Thyroid gland (tissue), 4 donors: ENCODE data around the gene CCR5. TPM values are rescaled to one million over a fixed set of nuclear protein-coding genes. Genes with fewer than 3 reads are reported as not detected.
A peak's percentile ranks its signal among the peaks of the same experiment; 100 is the strongest.

ENCODE experiments used
- DNase-seq, 2 donors: peaks; one replicate each; pipeline ENCODE4 v3.0.0-alpha.2; 2019
- H3K27ac ChIP-seq, 3 donors: fragments of 200-600 bp; sonication (generic); 1 replicate in 2 of 3; 2 replicates in 1 of 3; pipeline ENCODE4 v1.5.1; 2016 to 2019; ENCODE audit warnings: mild to moderate bottlenecking in 1 of 3, moderate library complexity in 1 of 3
- H3K27me3 ChIP-seq: fragments of 200-600 bp; sonication (generic); one replicate; pipeline ENCODE4 v1.5.1; 2019
- H3K36me3 ChIP-seq, 2 donors: fragments of 200-600 bp; sonication (generic); one replicate each; pipeline ENCODE4 v1.5.1; 2016 to 2019
- H3K4me1 ChIP-seq, 2 donors: fragments of 200-600 bp; sonication (generic); one replicate each; pipeline ENCODE4 v1.5.1; 2017 to 2019
- H3K4me3 ChIP-seq, 3 donors: fragments of 200-600 bp; sonication (generic); replicated peaks in 1 of 3; 1 replicate in 2 of 3; 2 replicates in 1 of 3; pipeline ENCODE4 v1.5.1; 2016; ENCODE audit warnings: mild to moderate bottlenecking in 1 of 3
- H3K9me3 ChIP-seq: fragments of 200-600 bp; sonication (generic); one replicate; pipeline ENCODE4 v1.5.1; 2017
- POLR2A ChIP-seq, 2 donors: fragments of 450-650 bp; IDR thresholded peaks; one replicate each; pipeline ENCODE4 v1.6.1; 2017; ENCODE audit warnings: antibody characterized with exemption in 2 of 2, mild to moderate bottlenecking in 2 of 2, moderate library complexity in 1 of 2
- WGBS, 2 donors: methylation state at CpG; one replicate each; pipeline ENCODE4 v1.1.5; 2017; 5-methylcytosine and 5-hydroxymethylcytosine counted together
- intact Hi-C: fragments of 100-400 bp; cut with DNase I; formaldehyde crosslinking; loops from one replicate; pipeline ENCODE4 v1.15.1; 2023
- total RNA-seq, 4 donors: library from RNA; depleted of rRNA; stranded (reverse); fragments of >200 nt; gene quantifications; one replicate each; pipeline ENCODE4 v1.2.3, GENCODE V29; 2016
- TF ChIP-seq, protein P1 (sequence below), 6 experiments: fragments of 200-600 bp in 3 of 6; fragments of 450-650 bp in 3 of 6; sonication (generic) in 3 of 6; IDR thresholded peaks; one replicate each; pipeline ENCODE4 v1.5.1; 2016 to 2019; ENCODE audit warnings: antibody characterized with exemption in 6 of 6, mild to moderate bottlenecking in 2 of 6, inconsistent platforms in 1 of 6, moderate library complexity in 1 of 6

The CCR5 gene
- total RNA-seq, 4 donors from 2014 or later, result 0.40 to 0.56 (median 0.49) TPM; not detected in 1

- peaks cover 0 to 2% of the 10 kb centered on the region in 2 donors for H3K4me1 ChIP-seq
- WGBS, 2 donors, result 77 to 82% methylated on average over 2 of the region's 2 CpGs
- H3K4me3 ChIP-seq, result no peak overlapping the region
- DNase-seq, result no peak
- H3K27me3 ChIP-seq, result no peaks in the 10 kb centered on the region
- no peaks in the 10 kb centered on the region for H3K36me3 ChIP-seq
- H3K9me3 ChIP-seq, result no peaks in the 10 kb centered on the region
- no peak for TF ChIP-seq POLR2A (IDR thresholded peaks at IDR 0.05)
- TF ChIP-seq, protein P1, sequence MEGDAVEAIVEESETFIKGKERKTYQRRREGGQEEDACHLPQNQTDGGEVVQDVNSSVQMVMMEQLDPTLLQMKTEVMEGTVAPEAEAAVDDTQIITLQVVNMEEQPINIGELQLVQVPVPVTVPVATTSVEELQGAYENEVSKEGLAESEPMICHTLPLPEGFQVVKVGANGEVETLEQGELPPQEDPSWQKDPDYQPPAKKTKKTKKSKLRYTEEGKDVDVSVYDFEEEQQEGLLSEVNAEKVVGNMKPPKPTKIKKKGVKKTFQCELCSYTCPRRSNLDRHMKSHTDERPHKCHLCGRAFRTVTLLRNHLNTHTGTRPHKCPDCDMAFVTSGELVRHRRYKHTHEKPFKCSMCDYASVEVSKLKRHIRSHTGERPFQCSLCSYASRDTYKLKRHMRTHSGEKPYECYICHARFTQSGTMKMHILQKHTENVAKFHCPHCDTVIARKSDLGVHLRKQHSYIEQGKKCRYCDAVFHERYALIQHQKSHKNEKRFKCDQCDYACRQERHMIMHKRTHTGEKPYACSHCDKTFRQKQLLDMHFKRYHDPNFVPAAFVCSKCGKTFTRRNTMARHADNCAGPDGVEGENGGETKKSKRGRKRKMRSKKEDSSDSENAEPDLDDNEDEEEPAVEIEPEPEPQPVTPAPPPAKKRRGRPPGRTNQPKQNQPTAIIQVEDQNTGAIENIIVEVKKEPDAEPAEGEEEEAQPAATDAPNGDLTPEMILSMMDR (IDR thresholded peaks at IDR 0.05), result no peak
- no peak overlapping the region for H3K27ac ChIP-seq
- intact Hi-C loops, result no loop called here
These were observed 4.5 kb downstream of the CCR5 start for GRCh38 chr3:46375218-46375617.

DNA sequence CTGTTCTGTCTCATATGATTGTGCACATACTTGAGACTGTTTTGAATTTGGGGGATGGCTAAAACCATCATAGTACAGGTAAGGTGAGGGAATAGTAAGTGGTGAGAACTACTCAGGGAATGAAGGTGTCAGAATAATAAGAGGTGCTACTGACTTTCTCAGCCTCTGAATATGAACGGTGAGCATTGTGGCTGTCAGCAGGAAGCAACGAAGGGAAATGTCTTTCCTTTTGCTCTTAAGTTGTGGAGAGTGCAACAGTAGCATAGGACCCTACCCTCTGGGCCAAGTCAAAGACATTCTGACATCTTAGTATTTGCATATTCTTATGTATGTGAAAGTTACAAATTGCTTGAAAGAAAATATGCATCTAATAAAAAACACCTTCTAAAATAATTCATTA lies 5.1 kb downstream of the CCR5 start:
- WGBS, 2 donors, result 30 to 33% methylated on average over 2 of the region's 2 CpGs
- intact Hi-C loops, result no loop called here

DNA sequence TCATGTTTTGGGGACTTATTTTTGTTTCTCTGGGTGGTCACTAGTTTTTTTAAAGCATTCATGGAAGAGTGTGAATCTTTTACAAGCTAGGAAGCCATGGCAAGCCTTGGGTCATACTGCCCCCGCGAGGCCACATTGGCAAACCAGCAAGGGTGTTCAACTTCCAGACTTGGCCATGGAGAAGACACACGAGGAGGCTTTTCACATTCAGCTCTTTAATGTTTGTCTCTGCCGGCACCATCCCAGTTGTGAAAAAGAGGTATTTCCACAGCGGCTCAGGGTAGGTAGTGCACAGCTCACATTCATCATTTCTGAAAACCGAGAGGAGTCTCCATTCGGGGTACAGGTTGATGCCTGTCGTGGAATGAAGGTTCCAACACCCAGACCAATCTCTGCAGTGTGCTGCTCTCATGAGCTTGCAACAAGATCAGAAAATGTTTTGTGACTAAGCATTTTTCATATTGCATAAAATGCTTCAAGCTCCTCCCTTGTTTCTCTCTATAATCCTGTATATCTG lies 7.7 kb downstream of the CCR5 start:
- Histone ChIP-seq H3K27ac (no peak overlapping the region), H3K36me3 (no peaks in the 10 kb centered on the region), H3K4me3 (no peak overlapping the region), H3K4me1 (peaks cover 9 to 23% of the 10 kb centered on the region in 2 donors), H3K9me3 (no peaks in the 10 kb centered on the region), H3K27me3 (no peaks in the 10 kb centered on the region)
- no peak for TF ChIP-seq POLR2A (IDR thresholded peaks at IDR 0.05)
- TF ChIP-seq, protein P1 (IDR thresholded peaks at IDR 0.05), result peak in 5 of 6 experiments; percentile 32 to 62 (median 50)
- 51 to 55% methylated on average over 8 of the region's 8 CpGs for WGBS, 2 donors
- peak; percentile 61 to 71 for DNase-seq
- intact Hi-C loops, result no loop called here

More for the DNA sequence above, 5.1 kb downstream of the CCR5 start:
- no peak for TF ChIP-seq POLR2A (IDR thresholded peaks at IDR 0.05)
- H3K36me3 ChIP-seq, result no peaks in the 10 kb centered on the region
- no peak overlapping the region for H3K27ac ChIP-seq
- peaks cover 6 to 8% of the 10 kb centered on the region in 2 donors for H3K4me1 ChIP-seq
- no peaks in the 10 kb centered on the region for H3K27me3 ChIP-seq
- no peak for DNase-seq
- H3K4me3 ChIP-seq, result no peak overlapping the region
- H3K9me3 ChIP-seq, result no peaks in the 10 kb centered on the region

DNA sequence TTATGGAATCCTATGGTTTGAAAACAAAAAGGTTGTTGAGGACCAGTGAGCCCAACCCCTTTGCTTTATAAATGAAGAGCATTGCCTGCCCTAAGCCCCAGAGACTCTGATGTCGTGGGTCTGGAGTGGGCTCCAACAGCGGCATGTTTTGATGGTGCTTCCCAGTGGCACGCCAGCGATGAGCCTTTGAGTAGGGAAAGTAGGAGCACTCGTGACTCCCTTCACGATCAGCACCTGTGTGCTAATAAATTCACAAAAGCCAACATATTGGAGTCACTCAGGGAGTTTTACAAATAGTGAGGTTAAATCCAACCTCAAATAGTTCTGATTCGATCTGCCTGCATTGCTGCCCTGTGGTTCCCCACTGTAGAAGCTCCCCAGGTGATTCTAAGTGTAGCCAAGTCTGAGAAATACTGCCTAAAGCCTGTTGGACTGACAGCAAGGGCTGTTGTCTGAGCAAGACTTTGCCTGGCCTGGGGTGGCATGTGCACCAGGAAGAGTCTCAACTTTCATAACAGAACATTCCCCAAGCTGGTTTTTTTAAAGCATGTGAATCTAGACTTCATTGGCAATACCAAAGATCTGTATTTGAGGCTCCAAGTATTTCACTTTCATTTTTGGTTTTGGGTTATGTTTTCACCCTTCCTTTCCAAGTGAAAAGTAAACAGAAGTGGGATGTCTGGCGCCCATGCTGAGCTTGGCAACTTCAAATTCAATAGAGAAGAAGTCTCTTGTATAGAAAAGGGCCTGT lies 9.9 kb downstream of the CCR5 start:
- H3K4me1 ChIP-seq, result peaks cover 12 to 31% of the 10 kb centered on the region in 2 donors
- H3K4me3 ChIP-seq, result no peak overlapping the region
- H3K9me3 ChIP-seq, result no peaks in the 10 kb centered on the region
- WGBS, 2 donors, result 54 to 57% methylated on average over 8 of the region's 8 CpGs
- H3K27ac ChIP-seq, result peak overlapping the region; percentile 29 to 40 (median 38)
- no peaks in the 10 kb centered on the region for H3K27me3 ChIP-seq
- no peaks in the 10 kb centered on the region for H3K36me3 ChIP-seq
- TF ChIP-seq, protein P1 (IDR thresholded peaks at IDR 0.05), result no peak
- TF ChIP-seq POLR2A (IDR thresholded peaks at IDR 0.05), result no peak
- DNase-seq, result peak; percentile 27 to 36
- intact Hi-C loops, result no loop called here

DNA sequence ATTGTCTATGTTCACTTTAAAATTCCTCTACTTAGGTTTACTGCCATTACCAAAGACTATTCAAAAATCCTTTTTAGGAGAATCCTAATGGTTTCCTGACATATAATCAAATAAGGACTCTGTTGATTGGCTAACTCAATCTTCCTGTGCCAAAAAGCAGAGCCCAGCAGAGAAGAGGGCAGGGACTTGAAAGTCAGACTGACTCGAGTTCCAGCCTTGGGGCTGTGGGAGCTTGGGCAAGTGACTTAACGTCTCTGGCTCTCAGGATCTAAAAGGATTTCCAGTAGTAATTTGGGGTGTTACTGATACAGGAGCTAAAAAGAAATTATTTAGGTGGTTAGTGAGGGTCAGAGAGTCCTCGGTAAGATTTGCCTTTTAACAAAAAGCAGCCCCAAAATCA lies 10.9 kb downstream of the CCR5 start:
- Histone ChIP-seq H3K36me3 (no peaks in the 10 kb centered on the region), H3K27me3 (no peaks in the 10 kb centered on the region), H3K4me1 (peaks cover 12 to 35% of the 10 kb centered on the region in 2 donors), H3K4me3 (no peak overlapping the region), H3K27ac (no peak overlapping the region), H3K9me3 (no peaks in the 10 kb centered on the region)
- TF ChIP-seq POLR2A (IDR thresholded peaks at IDR 0.05), result no peak
- TF ChIP-seq, protein P1 (IDR thresholded peaks at IDR 0.05), result no peak
- intact Hi-C loops, result no loop called here
- 70 to 73% methylated on average over 3 of the region's 3 CpGs for WGBS, 2 donors
- DNase-seq, result no peak
